Stimulated activated CD8-positive, alpha-beta memory T cell treated with anti-CD3 and anti-CD28 coated beads, Interleukin-12 subunit alpha, Interleukin-12 subunit beta, amount 100 ng/mL, for 24 hours (primary cell): ENCODE measurements around the gene ZNF593.

Source experiments
- DNase-seq: peaks from one replicate; pipeline ENCODE4 v3.0.0-alpha.2; 2020; ENCODE audit errors: extremely low read depth

The ZNF593 gene

DNA sequence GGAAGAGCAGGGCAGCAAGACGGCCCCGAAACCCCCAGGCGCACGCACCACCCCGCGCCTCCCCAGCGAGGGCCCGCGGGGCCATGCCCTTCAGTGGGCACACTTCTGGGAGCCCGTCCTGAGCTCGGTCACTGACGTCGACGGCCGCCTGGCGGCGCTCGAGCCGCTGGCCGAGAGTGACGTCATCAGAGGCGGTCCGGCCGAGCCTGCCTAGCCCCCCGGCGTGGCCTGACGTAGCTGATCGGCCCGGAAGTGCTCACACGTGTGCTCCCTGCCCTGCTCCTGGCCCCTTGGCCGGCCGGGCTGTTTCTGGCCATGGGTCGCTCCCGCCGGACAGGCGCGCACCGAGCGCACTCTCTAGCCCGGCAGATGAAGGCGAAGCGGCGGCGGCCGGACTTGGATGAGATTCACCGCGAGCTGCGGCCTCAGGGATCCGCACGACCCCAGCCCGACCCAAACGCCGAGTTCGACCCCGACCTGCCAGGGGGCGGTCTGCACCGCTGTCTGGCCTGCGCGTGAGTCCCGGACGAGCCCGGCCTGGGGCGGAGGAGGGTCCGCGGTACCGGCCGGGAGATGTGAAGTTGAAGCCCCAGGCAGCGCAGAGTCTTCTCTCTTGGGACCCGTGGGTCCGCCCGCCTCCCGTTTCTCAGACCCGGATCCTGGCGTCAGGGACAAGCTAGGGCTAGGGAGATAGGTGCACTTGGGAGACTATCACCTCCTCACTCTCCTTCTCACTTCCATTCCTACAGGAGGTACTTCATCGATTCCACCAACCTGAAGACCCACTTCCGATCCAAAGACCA is at the start of gene ZNF593:
Gene ZNF593, plus strand, starts transcription at position 240 of the 803 bp plus-strand sequence. Its CDS starts 76 bp downstream, at position 316.
- peak; percentile 64 for DNase-seq

DNA sequence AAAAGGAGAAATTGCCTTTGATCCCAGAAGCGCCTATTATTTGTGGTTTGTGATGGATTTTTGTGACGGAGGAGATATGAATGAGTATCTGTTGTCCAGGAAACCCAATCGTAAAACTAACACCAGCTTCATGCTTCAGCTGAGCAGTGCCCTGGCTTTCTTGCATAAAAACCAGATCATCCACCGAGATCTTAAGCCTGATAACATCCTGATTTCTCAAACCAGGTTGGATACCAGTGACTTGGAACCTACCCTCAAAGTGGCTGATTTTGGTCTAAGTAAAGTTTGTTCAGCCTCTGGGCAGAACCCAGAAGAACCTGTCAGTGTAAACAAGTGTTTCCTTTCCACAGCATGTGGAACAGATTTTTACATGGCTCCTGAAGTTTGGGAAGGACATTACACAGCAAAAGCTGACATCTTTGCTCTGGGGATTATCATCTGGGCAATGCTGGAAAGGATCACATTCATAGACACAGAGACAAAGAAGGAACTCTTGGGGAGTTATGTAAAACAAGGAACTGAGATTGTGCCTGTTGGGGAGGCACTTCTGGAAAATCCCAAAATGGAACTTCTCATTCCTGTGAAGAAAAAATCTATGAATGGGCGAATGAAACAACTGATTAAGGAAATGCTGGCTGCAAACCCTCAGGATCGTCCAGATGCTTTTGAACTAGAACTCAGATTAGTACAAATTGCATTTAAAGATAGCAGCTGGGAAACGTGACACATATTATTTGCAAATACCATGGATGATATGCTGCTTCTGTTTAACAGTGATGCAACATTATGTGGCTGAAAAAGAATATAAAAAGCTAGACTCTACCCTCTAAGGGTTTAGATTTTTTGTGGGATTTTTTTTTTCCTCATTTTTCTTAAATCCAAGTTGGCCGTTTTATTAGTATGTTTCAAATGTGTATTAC is 47.6 kb upstream of the ZNF593 start:
- no peak for DNase-seq

GRCh38 chr1:26122988-26123973 is 46.4 kb upstream of the ZNF593 start:
- DNase-seq, result no peak

DNA sequence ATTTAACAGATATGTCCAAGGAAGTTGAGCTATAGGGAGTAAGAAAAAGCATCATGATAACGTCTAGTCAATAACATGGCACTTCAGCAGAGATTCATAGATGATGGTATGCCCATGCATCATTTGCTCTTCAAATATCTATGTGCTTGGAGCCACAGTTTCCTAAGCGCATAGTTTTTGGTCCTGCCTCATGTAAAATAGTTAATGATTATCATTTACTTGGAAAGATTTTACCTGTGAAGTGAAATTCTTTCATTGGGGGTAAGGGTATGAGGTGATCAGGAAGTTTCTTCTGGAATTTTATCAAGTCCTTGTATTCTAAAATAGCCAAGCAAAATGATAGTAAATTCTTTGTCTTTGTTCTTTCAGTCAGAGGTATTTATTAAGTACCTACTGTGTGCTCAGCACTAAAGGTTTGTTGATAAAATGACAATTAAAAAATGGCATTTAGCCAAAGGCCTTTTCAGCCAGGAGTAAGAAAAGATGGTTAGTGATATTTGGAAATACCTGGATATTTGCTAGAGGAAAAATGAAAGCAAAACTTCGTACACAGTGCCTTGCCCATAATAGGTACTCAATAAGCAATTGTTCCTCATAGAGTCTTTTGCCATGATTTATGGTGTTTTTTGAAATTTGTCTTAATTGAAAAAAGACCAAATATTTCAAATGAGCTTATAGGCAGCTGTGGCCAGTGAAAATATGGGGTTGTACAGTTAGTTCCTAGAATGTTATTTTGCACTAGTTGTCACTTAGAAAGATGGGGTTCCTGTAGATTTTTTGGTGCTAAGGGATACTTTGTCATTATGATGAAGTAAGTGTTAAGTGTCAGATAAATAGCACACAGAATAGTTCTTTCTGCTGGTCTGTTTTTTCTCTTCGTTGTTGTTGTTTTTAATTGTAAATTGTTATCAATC is 45.0 kb upstream of the ZNF593 start:
- no peak for DNase-seq

GRCh38 chr1:26125382-26125781 is 44.3 kb upstream of the ZNF593 start:
- no peak for DNase-seq

DNA sequence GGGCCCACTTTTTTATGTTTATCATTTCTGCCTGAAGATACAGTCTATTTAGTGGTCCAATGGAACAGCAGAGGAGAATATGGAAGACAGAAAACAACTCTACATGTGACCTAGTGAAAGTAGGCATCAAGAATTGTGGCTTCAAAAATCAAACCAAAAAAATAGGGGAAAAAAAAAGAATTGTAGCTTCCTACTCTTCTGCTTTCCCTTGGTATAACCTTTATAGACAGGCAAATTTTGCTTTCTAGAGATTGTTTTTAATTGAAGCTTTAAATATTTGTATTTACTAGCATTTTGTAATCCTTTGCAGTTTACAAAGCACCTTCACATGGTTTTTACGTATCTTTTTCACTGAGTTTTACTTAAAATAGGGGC is 43.8 kb upstream of the ZNF593 start:
- DNase-seq, result no peak

GRCh38 chr1:26126321-26127084 is 43.2 kb upstream of the ZNF593 start:
- no peak for DNase-seq

- no peak for DNase-seq
These were observed 42.2 kb upstream of the ZNF593 start for GRCh38 chr1:26127235-26128163.

DNA sequence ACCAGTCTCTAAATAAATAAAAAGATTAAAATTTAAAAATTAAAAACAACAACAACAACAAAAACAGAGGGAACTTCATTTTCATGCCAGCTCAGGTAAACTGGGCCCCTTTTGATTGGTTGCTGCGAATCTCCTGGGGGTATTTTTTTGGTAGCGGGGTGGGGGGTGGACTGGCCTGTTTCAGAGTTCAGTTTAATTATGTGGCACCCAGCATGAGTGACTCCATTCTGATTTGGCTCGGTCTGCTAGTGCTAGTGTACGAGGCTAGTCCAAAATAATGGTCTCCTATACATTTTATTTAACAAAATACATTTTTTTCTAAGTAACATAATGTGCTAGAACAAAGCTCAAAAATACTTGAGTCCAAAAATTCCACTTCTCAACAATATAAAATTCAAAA is 39.9 kb upstream of the ZNF593 start:
- DNase-seq, result no peak

DNA sequence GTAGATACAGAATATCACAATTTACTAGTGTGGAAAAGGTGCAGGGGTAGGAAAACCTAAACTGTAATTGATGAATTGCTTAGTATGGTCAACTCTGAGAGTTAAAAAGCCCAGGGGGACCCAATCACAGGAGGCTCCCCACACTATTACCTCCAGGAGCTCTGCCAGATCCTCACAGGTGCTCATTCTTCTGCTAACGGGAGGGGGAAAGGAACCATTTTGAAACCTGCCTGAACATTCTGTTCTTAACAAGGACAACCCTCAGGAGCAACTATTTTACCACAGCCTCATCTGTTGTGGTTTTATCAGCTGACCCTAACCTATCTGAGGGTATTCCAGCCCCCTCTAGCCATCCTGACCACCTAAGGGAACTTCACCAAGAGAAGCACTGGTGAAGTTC is 39.0 kb upstream of the ZNF593 start:
- no peak for DNase-seq

DNA sequence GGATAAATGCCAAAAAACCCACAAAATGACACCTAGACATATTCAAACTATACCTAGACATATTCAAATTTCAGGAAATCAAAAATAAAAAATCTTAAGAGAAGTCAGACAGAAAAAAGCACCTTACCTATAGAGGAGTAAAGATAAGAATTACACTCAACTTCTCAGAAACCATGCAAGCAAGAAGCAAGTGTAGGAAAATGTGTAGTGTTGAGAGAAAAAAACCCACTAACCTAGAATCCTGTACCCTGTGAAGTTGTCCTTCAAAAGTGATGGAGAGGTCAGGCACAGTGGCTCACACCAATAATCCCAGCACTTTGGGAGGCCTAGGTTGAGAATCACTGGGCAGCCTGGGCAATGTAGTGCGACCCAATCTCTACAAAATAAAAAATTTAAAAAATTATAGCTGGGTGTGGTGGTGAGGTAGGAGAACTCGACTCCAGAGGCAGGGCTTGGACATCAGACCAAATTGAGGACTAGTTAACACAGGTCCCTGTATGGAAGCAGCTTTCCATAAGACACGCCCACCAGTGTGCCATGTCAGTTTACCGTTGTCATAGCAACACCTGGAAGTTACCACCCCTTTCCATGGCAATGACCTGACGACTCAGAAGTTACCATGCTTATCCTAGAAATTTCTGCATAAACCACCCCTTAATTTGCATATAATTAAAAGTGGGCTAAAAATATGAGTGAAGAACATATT is 37.4 kb upstream of the ZNF593 start:
- no peak for DNase-seq

- DNase-seq, result no peak
These were observed 36.9 kb upstream of the ZNF593 start for GRCh38 chr1:26132834-26133167.

DNA sequence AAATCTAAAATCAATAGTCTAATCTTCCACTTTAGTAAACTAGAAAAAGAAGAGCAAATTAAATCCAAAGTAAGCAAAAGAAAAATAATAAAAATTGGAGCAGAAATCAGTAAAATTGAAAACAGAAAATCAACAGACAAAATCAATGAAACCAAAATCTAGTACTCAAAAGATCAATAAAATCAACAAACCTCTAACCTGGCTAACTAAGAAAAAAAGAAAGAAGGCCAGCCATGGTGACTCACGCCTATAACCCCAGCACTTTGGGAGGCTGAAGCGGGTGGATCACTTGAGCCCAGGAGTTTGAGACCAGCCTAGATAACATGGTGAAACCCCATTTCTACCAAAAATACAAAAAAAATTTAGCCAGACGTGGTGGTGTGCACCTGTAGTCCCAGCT is 35.2 kb upstream of the ZNF593 start:
- DNase-seq, result no peak

GRCh38 chr1:26138974-26139558 is 30.6 kb upstream of the ZNF593 start:
- no peak for DNase-seq

- no peak for DNase-seq
These were observed 27.5 kb upstream of the ZNF593 start for GRCh38 chr1:26142159-26142558.

DNA sequence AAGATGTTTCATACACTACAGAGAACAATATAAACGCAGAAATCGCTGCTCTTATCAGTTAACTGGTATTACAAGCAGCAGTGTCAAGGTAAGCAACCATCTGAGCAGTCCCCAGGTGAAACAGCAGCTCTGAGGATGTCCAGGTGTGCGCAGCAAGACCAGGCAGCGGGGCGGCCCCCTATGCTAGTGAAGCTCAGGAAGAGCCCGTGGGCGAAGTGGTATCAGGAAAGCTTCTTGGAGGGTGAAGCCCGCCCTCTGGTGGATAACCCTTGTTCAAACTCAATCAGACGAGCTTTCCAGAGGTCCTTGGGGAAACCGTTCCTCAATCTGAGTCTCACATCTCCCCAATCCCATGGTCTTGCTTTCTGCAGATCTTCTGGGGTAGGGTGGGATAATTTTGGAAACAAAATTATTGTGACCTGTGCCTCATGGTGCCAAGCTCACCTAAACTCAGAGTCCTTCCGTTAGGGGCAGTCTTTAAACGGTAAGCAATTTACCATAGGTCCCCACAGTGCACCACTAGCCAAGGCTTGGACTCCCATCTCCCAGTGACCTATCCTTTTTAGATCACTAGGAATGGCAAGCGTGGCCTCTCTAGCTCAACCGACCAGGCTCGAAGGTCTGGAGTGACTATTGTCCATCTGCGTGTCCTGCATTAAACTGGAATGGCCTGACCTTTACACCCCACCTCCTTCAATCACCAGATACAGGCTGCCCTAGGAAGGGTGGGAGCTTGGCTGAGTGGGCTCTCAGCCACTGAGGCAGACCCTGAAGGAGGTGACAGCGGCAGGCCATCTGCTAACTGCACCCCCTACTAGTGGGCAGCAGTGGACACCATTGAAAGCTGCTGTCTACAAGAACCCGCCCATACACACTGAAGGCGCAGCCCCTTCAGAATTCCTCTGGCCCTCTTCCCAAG is 24.4 kb upstream of the ZNF593 start:
- peak; percentile 30 for DNase-seq

- DNase-seq, result no peak
These were observed 23.8 kb upstream of the ZNF593 start for GRCh38 chr1:26145960-26146294.
